B cell (primary cell): Measurements from ENCODE around the gene HOXC13. TPM values are rescaled to one million over a fixed set of nuclear protein-coding genes. Genes with fewer than 3 reads are reported as not detected.

Experiments
- ATAC-seq: fragments of 200-7000 bp; cut with Tn5 transposase; one replicate; pipeline ENCODE4 v1.10.0; 2021; ENCODE audit warnings: low read depth, mild to moderate bottlenecking, moderate number of reproducible peaks, moderate library complexity
- CTCF ChIA-PET: fragments of 350-600 bp; sonication (Branson Sonifier 250); formaldehyde crosslinking; loops from one replicate; lab custom pipeline; 2021; ENCODE audit warnings: antibody characterized with exemption, inconsistent platforms; lab: Charles Lee
- POLR2A ChIA-PET: fragments of 350-600 bp; sonication (Branson Sonifier 250); formaldehyde crosslinking; loops from one replicate; lab custom pipeline; 2021; ENCODE audit warnings: antibody characterized with exemption; lab: Charles Lee
- DNase-seq: peaks from one replicate; pipeline ENCODE4 v3.0.0; 2013
- H2AFZ ChIP-seq: 2 replicates; pipeline ENCODE4 v1.6.1; 2012; ENCODE audit warnings: mild to moderate bottlenecking, low read depth, low read length; ENCODE audit not compliant: insufficient read depth, poor library complexity, severe bottlenecking
- H3K27ac ChIP-seq, 2 donors: 1 replicate in 1 of 2; 2 replicates in 1 of 2; pipeline ENCODE4 v1.5.1; 2012 to 2013; ENCODE audit warnings: low read length in 2 of 2, mild to moderate bottlenecking in 2 of 2, moderate library complexity in 1 of 2
- H3K27me3 ChIP-seq, 4 experiments: fragments of 200-600 bp in 1 of 4; sonication (generic) in 1 of 4; replicated peaks in 1 of 4; 1 replicate in 2 of 4; 2 replicates in 2 of 4; pipeline versions ENCODE4 v1.6.1 to v1.7.0; 2013 to 2016; ENCODE audit warnings: low read length in 3 of 4, mild to moderate bottlenecking in 2 of 4, mixed read lengths in 1 of 4, moderate library complexity in 1 of 4; ENCODE audit not compliant: insufficient read depth in 4 of 4, control insufficient read depth in 3 of 4; ENCODE audit errors: control extremely low read depth in 1 of 4
- H3K36me3 ChIP-seq, 2 experiments: replicated peaks in 1 of 2; 1 replicate in 1 of 2; 2 replicates in 1 of 2; pipeline versions ENCODE4 v1.6.1 to v1.7.1; 2013; ENCODE audit warnings: low read length in 1 of 2; ENCODE audit not compliant: insufficient read depth in 2 of 2, control insufficient read depth in 1 of 2; ENCODE audit errors: control extremely low read depth in 1 of 2, extremely low read depth in 1 of 2
- H3K4me1 ChIP-seq, 2 donors: fragments of 200-600 bp in 1 of 2; sonication (generic) in 1 of 2; 1 replicate in 1 of 2; 2 replicates in 1 of 2; pipeline versions ENCODE4 v1.5.1 to v1.6.1; 2013 to 2017; ENCODE audit warnings: low read length in 2 of 2; ENCODE audit not compliant: control insufficient read depth in 2 of 2, insufficient read depth in 2 of 2
- H3K4me2 ChIP-seq: replicated peaks from 2 replicates; pipeline ENCODE3; 2012; ENCODE audit warnings: mild to moderate bottlenecking, low read depth, low read length; ENCODE audit not compliant: poor library complexity, severe bottlenecking
- H3K4me3 ChIP-seq, 5 experiments: fragments of 200-600 bp in 1 of 5; sonication (generic) in 1 of 5; 1 replicate in 3 of 5; 2 replicates in 2 of 5; pipeline versions ENCODE4 v1.5.1 to v1.7.0; 2011 to 2016; ENCODE audit warnings: low read length in 4 of 5, mild to moderate bottlenecking in 4 of 5, low read depth in 2 of 5, control low read depth in 1 of 5, moderate library complexity in 1 of 5; ENCODE audit not compliant: insufficient read depth in 1 of 5; ENCODE audit errors: control extremely low read depth in 1 of 5, extremely low read depth in 1 of 5
- H3K79me2 ChIP-seq: fragments of 200-600 bp; sonication (generic); one replicate; pipeline ENCODE4 v1.6.0; 2016; ENCODE audit warnings: low read length; ENCODE audit not compliant: control insufficient read depth, insufficient read depth
- H3K9ac ChIP-seq: fragments of 200-600 bp; sonication (generic); 2 replicates; pipeline ENCODE4 v1.6.1; 2017; ENCODE audit warnings: mild to moderate bottlenecking, low read length, moderate library complexity
- H3K9me3 ChIP-seq, 3 donors: one replicate each; pipeline versions ENCODE4 v1.6.1 to v1.7.1; 2013; ENCODE audit warnings: low read length in 2 of 3; ENCODE audit not compliant: control insufficient read depth in 2 of 3, insufficient read depth in 1 of 3; ENCODE audit errors: control extremely low read depth in 1 of 3
- H4K20me1 ChIP-seq: 2 replicates; pipeline ENCODE4 v1.6.0; 2012; ENCODE audit warnings: mild to moderate bottlenecking, low read length; ENCODE audit not compliant: insufficient read depth, control insufficient read depth, poor library complexity, severe bottlenecking
- H3K27ac Mint-ChIP-seq: one replicate; pipeline ENCODE4 v1.8.0; 2021; ENCODE audit warnings: mixed read lengths
- H3K27me3 Mint-ChIP-seq: one replicate; pipeline ENCODE4 v1.8.0; 2021; ENCODE audit warnings: mixed read lengths
- H3K4me1 Mint-ChIP-seq: one replicate; pipeline ENCODE4 v1.8.0; 2021; ENCODE audit warnings: mixed read lengths
- H3K4me3 Mint-ChIP-seq: one replicate; pipeline ENCODE4 v1.8.0; 2021; ENCODE audit warnings: mixed read lengths
- H3K9me3 Mint-ChIP-seq: one replicate; pipeline ENCODE4 v1.8.0; 2022; ENCODE audit warnings: mixed read lengths; ENCODE audit not compliant: insufficient read depth
- EZH2 ChIP-seq: IDR thresholded peaks from 2 replicates; pipeline ENCODE4 v1.6.1; 2012; ENCODE audit warnings: borderline replicate concordance, low read depth, mild to moderate bottlenecking, moderate library complexity, low read length; ENCODE audit not compliant: insufficient read depth, poor library complexity, severe bottlenecking
- WGBS: methylation state at CpG from one replicate; pipeline ENCODE4 v1.1.5; 2013; ENCODE audit warnings: missing lambda C conversion rate; ENCODE audit not compliant: insufficient coverage; 5-methylcytosine and 5-hydroxymethylcytosine counted together
- intact Hi-C: fragments of 100-400 bp; cut with micrococcal nuclease; formaldehyde crosslinking; loops from one replicate; pipeline ENCODE4 v1.10.0; 2022
- polyA plus RNA-seq: library from polyadenylated mRNA; depleted of rRNA; stranded (reverse); fragments of >200 nt; gene quantifications from 2 replicates; pipeline ENCODE4 v1.2.3, GENCODE V29; 2012
- total RNA-seq, 2 donors: library from RNA; stranded (reverse); fragments of 120-200 nt in 1 of 2; gene quantifications; 1 replicate in 1 of 2; 2 replicates in 1 of 2; pipeline versions ENCODE4 v1.2.3 to v1.2.4, GENCODE V29; 2013 to 2022
- TF ChIP-seq, protein P1 (sequence below): fragments of 200-600 bp; IDR thresholded peaks from one replicate; pipeline ENCODE4 v1.8.0; 2022; ENCODE audit warnings: antibody characterized with exemption, mild to moderate bottlenecking

HOXC13 gene
- total and polyA plus RNA-seq, 2 donors (not counting 1 experiment from before 2014, with no cell fraction given) = not detected

- H4K20me1 ChIP-seq = no peaks in the 10 kb centered on the region
- H3K4me1 ChIP-seq = no peaks in the 10 kb centered on the region
- Mint-ChIP-seq H3K27me3 (peaks cover 63% of the 10 kb centered on the region), H3K9me3 (no peaks in the 10 kb centered on the region), H3K4me1 (no peaks in the 10 kb centered on the region), H3K4me3 (no peak overlapping the region), H3K27ac (no peak overlapping the region)
- no peaks in the 10 kb centered on the region for H3K36me3 ChIP-seq
- ATAC-seq (no peak), DNase-seq (no peak)
- no peak overlapping the region for H3K4me3 ChIP-seq
- no peak for TF ChIP-seq EZH2
- TF ChIP-seq, protein P1, sequence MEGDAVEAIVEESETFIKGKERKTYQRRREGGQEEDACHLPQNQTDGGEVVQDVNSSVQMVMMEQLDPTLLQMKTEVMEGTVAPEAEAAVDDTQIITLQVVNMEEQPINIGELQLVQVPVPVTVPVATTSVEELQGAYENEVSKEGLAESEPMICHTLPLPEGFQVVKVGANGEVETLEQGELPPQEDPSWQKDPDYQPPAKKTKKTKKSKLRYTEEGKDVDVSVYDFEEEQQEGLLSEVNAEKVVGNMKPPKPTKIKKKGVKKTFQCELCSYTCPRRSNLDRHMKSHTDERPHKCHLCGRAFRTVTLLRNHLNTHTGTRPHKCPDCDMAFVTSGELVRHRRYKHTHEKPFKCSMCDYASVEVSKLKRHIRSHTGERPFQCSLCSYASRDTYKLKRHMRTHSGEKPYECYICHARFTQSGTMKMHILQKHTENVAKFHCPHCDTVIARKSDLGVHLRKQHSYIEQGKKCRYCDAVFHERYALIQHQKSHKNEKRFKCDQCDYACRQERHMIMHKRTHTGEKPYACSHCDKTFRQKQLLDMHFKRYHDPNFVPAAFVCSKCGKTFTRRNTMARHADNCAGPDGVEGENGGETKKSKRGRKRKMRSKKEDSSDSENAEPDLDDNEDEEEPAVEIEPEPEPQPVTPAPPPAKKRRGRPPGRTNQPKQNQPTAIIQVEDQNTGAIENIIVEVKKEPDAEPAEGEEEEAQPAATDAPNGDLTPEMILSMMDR = no peak
- H3K27ac ChIP-seq = no peak overlapping the region
- no peak overlapping the region for H3K9ac ChIP-seq
- H3K4me2 ChIP-seq = no peak overlapping the region
- no CpG with 5 or more reads among the region's 5 CpGs for WGBS
- H3K9me3 ChIP-seq = no peaks in the 10 kb centered on the region
- no peaks in the 10 kb centered on the region for H3K79me2 ChIP-seq
- intact Hi-C loops = no loop called here
- POLR2A ChIA-PET = no interaction called here
- no peak overlapping the region for H2AFZ ChIP-seq
- peaks cover 0 to 29% (median 21%) of the 10 kb centered on the region in 4 experiments for H3K27me3 ChIP-seq
- CTCF ChIA-PET = interaction anchor here (1.0 kb wide), 1 partner anchor 8 kb away, joined by 5 read pairs; no protein-coding TSS in a partner anchor
Measured at GRCh38 chr12:53916788-53917655, 21.6 kb upstream of the HOXC13 start.
